B cell (primary cell): ENCODE measurements around the gene DSC3. TPM values are rescaled to one million over a fixed set of nuclear protein-coding genes. Genes with fewer than 3 reads are reported as not detected.

ENCODE experiments used
- ATAC-seq: fragments of 200-7000 bp; cut with Tn5 transposase; one replicate; pipeline ENCODE4 v1.10.0; 2021; ENCODE audit warnings: low read depth, mild to moderate bottlenecking, moderate number of reproducible peaks, moderate library complexity
- CTCF ChIA-PET: fragments of 350-600 bp; sonication (Branson Sonifier 250); formaldehyde crosslinking; loops from one replicate; lab custom pipeline; 2021; ENCODE audit warnings: antibody characterized with exemption, inconsistent platforms; lab: Charles Lee
- POLR2A ChIA-PET: fragments of 350-600 bp; sonication (Branson Sonifier 250); formaldehyde crosslinking; loops from one replicate; lab custom pipeline; 2021; ENCODE audit warnings: antibody characterized with exemption; lab: Charles Lee
- DNase-seq: peaks from one replicate; pipeline ENCODE4 v3.0.0; 2013
- H2AFZ ChIP-seq: 2 replicates; pipeline ENCODE4 v1.6.1; 2012; ENCODE audit warnings: mild to moderate bottlenecking, low read depth, low read length; ENCODE audit not compliant: insufficient read depth, poor library complexity, severe bottlenecking
- H3K27ac ChIP-seq, 2 donors: 1 replicate in 1 of 2; 2 replicates in 1 of 2; pipeline ENCODE4 v1.5.1; 2012 to 2013; ENCODE audit warnings: low read length in 2 of 2, mild to moderate bottlenecking in 2 of 2, moderate library complexity in 1 of 2
- H3K27me3 ChIP-seq, 4 experiments: fragments of 200-600 bp in 1 of 4; sonication (generic) in 1 of 4; replicated peaks in 1 of 4; 1 replicate in 2 of 4; 2 replicates in 2 of 4; pipeline versions ENCODE4 v1.6.1 to v1.7.0; 2013 to 2016; ENCODE audit warnings: low read length in 3 of 4, mild to moderate bottlenecking in 2 of 4, mixed read lengths in 1 of 4, moderate library complexity in 1 of 4; ENCODE audit not compliant: insufficient read depth in 4 of 4, control insufficient read depth in 3 of 4; ENCODE audit errors: control extremely low read depth in 1 of 4
- H3K36me3 ChIP-seq, 2 experiments: replicated peaks in 1 of 2; 1 replicate in 1 of 2; 2 replicates in 1 of 2; pipeline versions ENCODE4 v1.6.1 to v1.7.1; 2013; ENCODE audit warnings: low read length in 1 of 2; ENCODE audit not compliant: insufficient read depth in 2 of 2, control insufficient read depth in 1 of 2; ENCODE audit errors: control extremely low read depth in 1 of 2, extremely low read depth in 1 of 2
- H3K4me1 ChIP-seq, 2 donors: fragments of 200-600 bp in 1 of 2; sonication (generic) in 1 of 2; 1 replicate in 1 of 2; 2 replicates in 1 of 2; pipeline versions ENCODE4 v1.5.1 to v1.6.1; 2013 to 2017; ENCODE audit warnings: low read length in 2 of 2; ENCODE audit not compliant: control insufficient read depth in 2 of 2, insufficient read depth in 2 of 2
- H3K4me2 ChIP-seq: replicated peaks from 2 replicates; pipeline ENCODE3; 2012; ENCODE audit warnings: mild to moderate bottlenecking, low read depth, low read length; ENCODE audit not compliant: poor library complexity, severe bottlenecking
- H3K4me3 ChIP-seq, 5 experiments: fragments of 200-600 bp in 1 of 5; sonication (generic) in 1 of 5; 1 replicate in 3 of 5; 2 replicates in 2 of 5; pipeline versions ENCODE4 v1.5.1 to v1.7.0; 2011 to 2016; ENCODE audit warnings: low read length in 4 of 5, mild to moderate bottlenecking in 4 of 5, low read depth in 2 of 5, control low read depth in 1 of 5, moderate library complexity in 1 of 5; ENCODE audit not compliant: insufficient read depth in 1 of 5; ENCODE audit errors: control extremely low read depth in 1 of 5, extremely low read depth in 1 of 5
- H3K79me2 ChIP-seq: fragments of 200-600 bp; sonication (generic); one replicate; pipeline ENCODE4 v1.6.0; 2016; ENCODE audit warnings: low read length; ENCODE audit not compliant: control insufficient read depth, insufficient read depth
- H3K9ac ChIP-seq: fragments of 200-600 bp; sonication (generic); 2 replicates; pipeline ENCODE4 v1.6.1; 2017; ENCODE audit warnings: mild to moderate bottlenecking, low read length, moderate library complexity
- H3K9me3 ChIP-seq, 3 donors: one replicate each; pipeline versions ENCODE4 v1.6.1 to v1.7.1; 2013; ENCODE audit warnings: low read length in 2 of 3; ENCODE audit not compliant: control insufficient read depth in 2 of 3, insufficient read depth in 1 of 3; ENCODE audit errors: control extremely low read depth in 1 of 3
- H4K20me1 ChIP-seq: 2 replicates; pipeline ENCODE4 v1.6.0; 2012; ENCODE audit warnings: mild to moderate bottlenecking, low read length; ENCODE audit not compliant: insufficient read depth, control insufficient read depth, poor library complexity, severe bottlenecking
- H3K27ac Mint-ChIP-seq: one replicate; pipeline ENCODE4 v1.8.0; 2021; ENCODE audit warnings: mixed read lengths
- H3K27me3 Mint-ChIP-seq: one replicate; pipeline ENCODE4 v1.8.0; 2021; ENCODE audit warnings: mixed read lengths
- H3K4me1 Mint-ChIP-seq: one replicate; pipeline ENCODE4 v1.8.0; 2021; ENCODE audit warnings: mixed read lengths
- H3K4me3 Mint-ChIP-seq: one replicate; pipeline ENCODE4 v1.8.0; 2021; ENCODE audit warnings: mixed read lengths
- H3K9me3 Mint-ChIP-seq: one replicate; pipeline ENCODE4 v1.8.0; 2022; ENCODE audit warnings: mixed read lengths; ENCODE audit not compliant: insufficient read depth
- EZH2 ChIP-seq: IDR thresholded peaks from 2 replicates; pipeline ENCODE4 v1.6.1; 2012; ENCODE audit warnings: borderline replicate concordance, low read depth, mild to moderate bottlenecking, moderate library complexity, low read length; ENCODE audit not compliant: insufficient read depth, poor library complexity, severe bottlenecking
- WGBS: methylation state at CpG from one replicate; pipeline ENCODE4 v1.1.5; 2013; ENCODE audit warnings: missing lambda C conversion rate; ENCODE audit not compliant: insufficient coverage; 5-methylcytosine and 5-hydroxymethylcytosine counted together
- intact Hi-C: fragments of 100-400 bp; cut with micrococcal nuclease; formaldehyde crosslinking; loops from one replicate; pipeline ENCODE4 v1.10.0; 2022
- polyA plus RNA-seq: library from polyadenylated mRNA; depleted of rRNA; stranded (reverse); fragments of >200 nt; gene quantifications from 2 replicates; pipeline ENCODE4 v1.2.3, GENCODE V29; 2012
- total RNA-seq, 2 donors: library from RNA; stranded (reverse); fragments of 120-200 nt in 1 of 2; gene quantifications; 1 replicate in 1 of 2; 2 replicates in 1 of 2; pipeline versions ENCODE4 v1.2.3 to v1.2.4, GENCODE V29; 2013 to 2022
- TF ChIP-seq, protein P1 (sequence below): fragments of 200-600 bp; IDR thresholded peaks from one replicate; pipeline ENCODE4 v1.8.0; 2022; ENCODE audit warnings: antibody characterized with exemption, mild to moderate bottlenecking

The DSC3 gene
- total and polyA plus RNA-seq, 2 donors (not counting 1 experiment from before 2014, with no cell fraction given), result not detected

GRCh38 chr18:31042084-31042405 is 497 bp downstream of the DSC3 start:
- H3K27me3 Mint-ChIP-seq, result peaks cover 43% of the 10 kb centered on the region
- intact Hi-C loops, result no loop called here
- Histone ChIP-seq H3K9ac (no peak overlapping the region), H3K27me3 (peaks cover 0 to 23% (median 12%) of the 10 kb centered on the region in 4 experiments), H3K9me3 (peaks cover 0 to 15% (median 0%) of the 10 kb centered on the region in 3 donors), H3K4me2 (no peak overlapping the region), H3K79me2 (no peaks in the 10 kb centered on the region), H3K36me3 (no peaks in the 10 kb centered on the region), H4K20me1 (no peaks in the 10 kb centered on the region), H3K4me1 (no peaks in the 10 kb centered on the region), H2AFZ (no peak overlapping the region), H3K4me3 (no peak overlapping the region), H3K27ac (no peak overlapping the region)
- H3K4me1 Mint-ChIP-seq, result no peaks in the 10 kb centered on the region
- no peak overlapping the region for H3K4me3 Mint-ChIP-seq
- CTCF ChIA-PET, result no interaction called here
- ATAC-seq, result no peak
- no peaks in the 10 kb centered on the region for H3K9me3 Mint-ChIP-seq
- POLR2A ChIA-PET, result no interaction called here
- DNase-seq, result no peak
- 16% methylated on average over 17 of the region's 17 CpGs for WGBS
- TF ChIP-seq EZH2, result no peak
- TF ChIP-seq, protein P1, sequence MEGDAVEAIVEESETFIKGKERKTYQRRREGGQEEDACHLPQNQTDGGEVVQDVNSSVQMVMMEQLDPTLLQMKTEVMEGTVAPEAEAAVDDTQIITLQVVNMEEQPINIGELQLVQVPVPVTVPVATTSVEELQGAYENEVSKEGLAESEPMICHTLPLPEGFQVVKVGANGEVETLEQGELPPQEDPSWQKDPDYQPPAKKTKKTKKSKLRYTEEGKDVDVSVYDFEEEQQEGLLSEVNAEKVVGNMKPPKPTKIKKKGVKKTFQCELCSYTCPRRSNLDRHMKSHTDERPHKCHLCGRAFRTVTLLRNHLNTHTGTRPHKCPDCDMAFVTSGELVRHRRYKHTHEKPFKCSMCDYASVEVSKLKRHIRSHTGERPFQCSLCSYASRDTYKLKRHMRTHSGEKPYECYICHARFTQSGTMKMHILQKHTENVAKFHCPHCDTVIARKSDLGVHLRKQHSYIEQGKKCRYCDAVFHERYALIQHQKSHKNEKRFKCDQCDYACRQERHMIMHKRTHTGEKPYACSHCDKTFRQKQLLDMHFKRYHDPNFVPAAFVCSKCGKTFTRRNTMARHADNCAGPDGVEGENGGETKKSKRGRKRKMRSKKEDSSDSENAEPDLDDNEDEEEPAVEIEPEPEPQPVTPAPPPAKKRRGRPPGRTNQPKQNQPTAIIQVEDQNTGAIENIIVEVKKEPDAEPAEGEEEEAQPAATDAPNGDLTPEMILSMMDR, result no peak
- H3K27ac Mint-ChIP-seq, result no peak overlapping the region

DNA sequence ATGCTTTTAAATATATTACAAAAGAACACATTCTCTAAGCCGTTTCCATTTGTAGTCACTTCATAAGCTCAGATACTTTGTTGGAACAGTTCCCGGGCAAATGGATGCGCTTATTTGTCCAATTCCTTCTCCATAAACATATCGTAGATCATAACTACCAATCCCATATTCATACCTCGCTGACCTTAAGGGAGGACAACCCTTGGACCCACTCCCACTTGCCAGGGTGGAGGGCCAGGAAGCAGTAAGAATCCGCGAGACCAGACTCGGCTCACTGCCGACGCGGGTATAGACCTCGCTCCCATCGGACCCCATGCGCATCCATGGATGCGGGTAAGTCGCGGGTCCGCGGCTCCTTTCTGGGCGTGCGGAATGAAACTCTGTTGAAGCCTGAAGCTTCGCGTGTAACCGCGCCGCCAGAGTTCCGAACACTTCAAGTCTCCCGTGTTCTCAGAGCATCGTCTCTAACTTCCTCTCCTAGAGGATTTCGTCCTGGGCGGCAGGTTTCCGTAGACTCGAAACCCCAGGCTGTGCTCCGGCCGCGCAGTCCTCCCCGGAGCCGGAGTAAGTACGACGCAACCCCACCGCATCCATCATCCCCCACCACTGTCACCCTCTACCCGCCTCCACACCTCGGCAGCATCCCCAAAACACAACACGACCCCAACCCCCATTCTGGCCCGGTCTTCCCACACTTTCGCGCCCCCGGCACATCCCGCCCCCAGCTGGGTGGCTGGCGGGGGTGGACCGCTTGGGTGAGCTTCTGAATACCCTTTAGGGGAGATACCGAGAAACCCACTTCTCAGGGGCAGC is 1.1 kb downstream of the DSC3 start:
- DNase-seq (no peak), ATAC-seq (no peak)
- no peak for TF ChIP-seq EZH2
- TF ChIP-seq, protein P1, result no peak
- no peak overlapping the region for H2AFZ ChIP-seq
- 10% methylated on average over 49 of the region's 52 CpGs for WGBS
- H4K20me1 ChIP-seq, result no peaks in the 10 kb centered on the region
- peaks cover 43% of the 10 kb centered on the region for H3K27me3 Mint-ChIP-seq
- H3K4me3 ChIP-seq, result no peak overlapping the region
- no peaks in the 10 kb centered on the region for H3K4me1 Mint-ChIP-seq
- H3K4me3 Mint-ChIP-seq, result no peak overlapping the region
- no peaks in the 10 kb centered on the region for H3K36me3 ChIP-seq
- H3K4me2 ChIP-seq, result no peak overlapping the region
- no peak overlapping the region for H3K27ac ChIP-seq
- H3K9me3 ChIP-seq, result peaks cover 0 to 15% (median 0%) of the 10 kb centered on the region in 3 donors
- H3K9me3 Mint-ChIP-seq, result no peaks in the 10 kb centered on the region
- CTCF ChIA-PET, result no interaction called here
- intact Hi-C loops, result no loop called here
- H3K27me3 ChIP-seq, result peaks cover 0 to 23% (median 12%) of the 10 kb centered on the region in 4 experiments
- no peaks in the 10 kb centered on the region for H3K4me1 ChIP-seq
- H3K27ac Mint-ChIP-seq, result no peak overlapping the region
- no peaks in the 10 kb centered on the region for H3K79me2 ChIP-seq
- no peak overlapping the region for H3K9ac ChIP-seq
- POLR2A ChIA-PET, result no interaction called here
